Measurements from ENCODE around the gene COX4I2.
"Not testable (repeated sequence)": the region's sequence is repeated elsewhere in the genome, so short reads cannot be mapped to it uniquely, and the experiment has no call there.

DNA sequence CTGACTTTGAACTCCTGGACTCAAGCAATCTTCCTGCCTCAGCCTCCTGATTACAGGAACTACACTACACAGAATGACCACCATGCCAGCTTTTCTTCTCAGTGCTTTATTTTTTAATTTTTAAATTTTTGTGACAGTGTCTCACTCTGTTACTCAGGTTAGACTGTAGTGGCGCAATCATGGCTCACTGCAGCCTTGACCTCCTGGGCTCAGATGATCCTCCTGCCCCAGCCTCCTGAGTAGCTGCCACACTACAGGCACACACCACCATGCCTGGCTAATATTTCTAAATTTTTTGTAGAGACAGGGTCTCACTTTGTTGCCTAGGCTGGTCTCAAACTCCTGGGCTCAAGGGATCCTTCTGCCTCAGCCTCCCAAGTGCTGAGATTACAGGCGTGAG, 31.2 kb downstream of the COX4I2 start:
- TF ChIP-seq, protein P1, sequence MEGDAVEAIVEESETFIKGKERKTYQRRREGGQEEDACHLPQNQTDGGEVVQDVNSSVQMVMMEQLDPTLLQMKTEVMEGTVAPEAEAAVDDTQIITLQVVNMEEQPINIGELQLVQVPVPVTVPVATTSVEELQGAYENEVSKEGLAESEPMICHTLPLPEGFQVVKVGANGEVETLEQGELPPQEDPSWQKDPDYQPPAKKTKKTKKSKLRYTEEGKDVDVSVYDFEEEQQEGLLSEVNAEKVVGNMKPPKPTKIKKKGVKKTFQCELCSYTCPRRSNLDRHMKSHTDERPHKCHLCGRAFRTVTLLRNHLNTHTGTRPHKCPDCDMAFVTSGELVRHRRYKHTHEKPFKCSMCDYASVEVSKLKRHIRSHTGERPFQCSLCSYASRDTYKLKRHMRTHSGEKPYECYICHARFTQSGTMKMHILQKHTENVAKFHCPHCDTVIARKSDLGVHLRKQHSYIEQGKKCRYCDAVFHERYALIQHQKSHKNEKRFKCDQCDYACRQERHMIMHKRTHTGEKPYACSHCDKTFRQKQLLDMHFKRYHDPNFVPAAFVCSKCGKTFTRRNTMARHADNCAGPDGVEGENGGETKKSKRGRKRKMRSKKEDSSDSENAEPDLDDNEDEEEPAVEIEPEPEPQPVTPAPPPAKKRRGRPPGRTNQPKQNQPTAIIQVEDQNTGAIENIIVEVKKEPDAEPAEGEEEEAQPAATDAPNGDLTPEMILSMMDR (IDR thresholded peaks at IDR 0.05; ENCODE audit: borderline replicate concordance, extremely low read depth, low read length, poor library complexity, severe bottlenecking): not testable (repeated sequence)
- TF ChIP-seq EZH2 (IDR thresholded peaks at IDR 0.05; ENCODE audit: borderline replicate concordance, low read depth, low read length, severe bottlenecking): not testable (repeated sequence)

All from DND-41 (cell line).